ENCODE data around the gene CUL4A. TPM values are rescaled to one million over a fixed set of nuclear protein-coding genes. Genes with fewer than 3 reads are reported as not detected.

CUL4A gene
- total RNA-seq, 1 donor from 2014 or later, result 57.0 TPM

DNA sequence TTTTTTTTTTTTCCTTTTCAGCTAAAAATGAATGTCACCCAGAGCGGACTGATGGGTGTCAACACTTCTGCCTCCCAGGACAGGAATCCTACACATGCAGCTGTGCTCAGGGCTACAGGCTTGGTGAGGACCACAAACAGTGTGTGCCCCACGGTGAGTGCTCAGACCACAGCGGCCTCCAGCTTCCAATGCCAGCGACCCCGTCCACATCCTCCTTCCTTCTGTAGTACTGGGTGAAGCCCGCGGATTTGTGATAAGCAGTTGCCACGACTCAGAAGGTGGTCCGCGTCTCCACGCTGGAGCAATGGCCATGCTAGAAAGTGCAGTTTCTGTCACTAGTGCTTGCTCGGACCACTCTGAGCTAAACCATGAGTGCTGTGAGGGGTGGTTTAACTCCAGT is 44.9 kb upstream of the CUL4A start:
- ATAC-seq (no peak), DNase-seq (no peak)
- no peaks in the 10 kb centered on the region for H3K9me3 ChIP-seq
- H3K36me3 ChIP-seq, result no peaks in the 10 kb centered on the region
- H3K4me1 ChIP-seq, result no peaks in the 10 kb centered on the region
- peaks cover 15% of the 10 kb centered on the region for H3K27me3 ChIP-seq
- TF ChIP-seq, protein P1, sequence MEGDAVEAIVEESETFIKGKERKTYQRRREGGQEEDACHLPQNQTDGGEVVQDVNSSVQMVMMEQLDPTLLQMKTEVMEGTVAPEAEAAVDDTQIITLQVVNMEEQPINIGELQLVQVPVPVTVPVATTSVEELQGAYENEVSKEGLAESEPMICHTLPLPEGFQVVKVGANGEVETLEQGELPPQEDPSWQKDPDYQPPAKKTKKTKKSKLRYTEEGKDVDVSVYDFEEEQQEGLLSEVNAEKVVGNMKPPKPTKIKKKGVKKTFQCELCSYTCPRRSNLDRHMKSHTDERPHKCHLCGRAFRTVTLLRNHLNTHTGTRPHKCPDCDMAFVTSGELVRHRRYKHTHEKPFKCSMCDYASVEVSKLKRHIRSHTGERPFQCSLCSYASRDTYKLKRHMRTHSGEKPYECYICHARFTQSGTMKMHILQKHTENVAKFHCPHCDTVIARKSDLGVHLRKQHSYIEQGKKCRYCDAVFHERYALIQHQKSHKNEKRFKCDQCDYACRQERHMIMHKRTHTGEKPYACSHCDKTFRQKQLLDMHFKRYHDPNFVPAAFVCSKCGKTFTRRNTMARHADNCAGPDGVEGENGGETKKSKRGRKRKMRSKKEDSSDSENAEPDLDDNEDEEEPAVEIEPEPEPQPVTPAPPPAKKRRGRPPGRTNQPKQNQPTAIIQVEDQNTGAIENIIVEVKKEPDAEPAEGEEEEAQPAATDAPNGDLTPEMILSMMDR (IDR thresholded peaks at IDR 0.05), result no peak
- intact Hi-C loops (cut with DNase I), result no loop called here
- H3K27ac ChIP-seq, result no peak overlapping the region
- H3K4me3 ChIP-seq, result no peak overlapping the region

DNA sequence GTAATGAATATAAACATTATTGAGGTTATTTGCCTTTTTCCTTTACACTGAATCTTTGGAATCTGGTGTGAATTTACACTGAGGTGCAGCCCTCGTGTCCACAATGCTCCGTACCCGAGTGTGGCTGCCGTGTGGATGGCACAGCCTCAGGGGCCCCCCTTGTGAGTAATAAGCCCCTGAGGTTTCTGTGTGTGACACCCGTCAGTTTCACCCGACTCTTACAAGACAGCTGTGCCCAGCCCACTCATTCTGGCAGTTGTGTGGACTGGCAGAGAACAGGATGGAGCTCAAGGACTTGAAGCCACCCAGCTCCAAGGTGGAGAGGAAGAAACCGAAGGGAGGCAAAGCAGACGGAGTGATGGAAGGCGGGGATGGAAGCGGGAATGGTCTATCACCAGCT is 43.1 kb upstream of the CUL4A start:
- no peaks in the 10 kb centered on the region for H3K4me1 ChIP-seq
- H3K36me3 ChIP-seq, result no peaks in the 10 kb centered on the region
- ATAC-seq (no peak), DNase-seq (no peak)
- no peaks in the 10 kb centered on the region for H3K9me3 ChIP-seq
- TF ChIP-seq, protein P1 (IDR thresholded peaks at IDR 0.05), result no peak
- intact Hi-C loops (cut with DNase I), result no loop called here
- no peak overlapping the region for H3K27ac ChIP-seq
- peaks cover 7% of the 10 kb centered on the region for H3K27me3 ChIP-seq
- H3K4me3 ChIP-seq, result no peak overlapping the region

DNA sequence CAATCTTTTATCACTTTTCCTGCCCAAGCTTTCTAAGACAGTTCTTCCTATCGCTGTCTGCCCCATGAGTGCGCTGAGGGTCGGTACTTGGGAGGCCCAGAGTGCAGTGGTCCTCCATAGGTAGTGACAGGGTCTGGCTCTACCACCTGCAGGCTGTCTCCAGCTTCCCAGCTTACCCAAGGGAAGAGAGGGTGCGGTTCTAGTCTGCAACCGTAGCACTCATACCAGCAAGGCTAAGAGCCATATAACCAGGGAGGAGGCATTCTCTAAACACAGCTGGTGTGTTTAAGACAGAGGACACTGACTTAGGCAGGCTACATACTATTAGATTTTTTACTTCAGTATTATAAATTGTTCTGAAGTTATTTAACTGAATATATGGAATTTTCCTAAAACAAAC is 42.7 kb upstream of the CUL4A start:
- Histone ChIP-seq H3K9me3 (no peaks in the 10 kb centered on the region), H3K27me3 (peaks cover 5% of the 10 kb centered on the region), H3K4me1 (no peaks in the 10 kb centered on the region), H3K4me3 (no peak overlapping the region), H3K27ac (no peak overlapping the region), H3K36me3 (no peaks in the 10 kb centered on the region)
- peak; percentile 29 for ATAC-seq
- TF ChIP-seq, protein P1 (IDR thresholded peaks at IDR 0.05), result no peak
- no peak for DNase-seq
- intact Hi-C loops (cut with DNase I), result no loop called here

DNA sequence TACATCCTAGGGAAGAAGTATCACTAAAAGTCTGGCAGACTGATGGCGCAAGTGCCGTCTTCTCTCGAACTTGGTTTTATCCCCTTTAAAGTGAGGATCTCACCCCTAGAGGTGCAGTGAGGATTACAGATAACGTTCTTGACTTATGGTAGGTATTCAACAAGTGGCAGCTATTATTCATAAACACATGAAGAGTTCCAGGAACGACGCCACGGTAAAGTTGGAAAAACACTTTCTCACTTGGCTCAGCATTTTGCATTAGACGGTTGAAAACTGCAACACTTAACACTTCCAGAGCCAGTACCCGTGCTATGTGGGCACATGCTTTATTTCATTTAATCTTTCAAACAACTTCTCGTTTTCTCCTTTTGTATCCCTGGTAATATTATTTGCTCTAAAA is 42.3 kb upstream of the CUL4A start:
- Histone ChIP-seq H3K4me1 (no peaks in the 10 kb centered on the region), H3K27ac (no peak overlapping the region), H3K27me3 (peaks cover 5% of the 10 kb centered on the region), H3K36me3 (no peaks in the 10 kb centered on the region), H3K4me3 (no peak overlapping the region), H3K9me3 (no peaks in the 10 kb centered on the region)
- DNase-seq, result no peak
- TF ChIP-seq, protein P1 (IDR thresholded peaks at IDR 0.05), result no peak
- no peak for ATAC-seq
- intact Hi-C loops (cut with DNase I), result no loop called here

DNA sequence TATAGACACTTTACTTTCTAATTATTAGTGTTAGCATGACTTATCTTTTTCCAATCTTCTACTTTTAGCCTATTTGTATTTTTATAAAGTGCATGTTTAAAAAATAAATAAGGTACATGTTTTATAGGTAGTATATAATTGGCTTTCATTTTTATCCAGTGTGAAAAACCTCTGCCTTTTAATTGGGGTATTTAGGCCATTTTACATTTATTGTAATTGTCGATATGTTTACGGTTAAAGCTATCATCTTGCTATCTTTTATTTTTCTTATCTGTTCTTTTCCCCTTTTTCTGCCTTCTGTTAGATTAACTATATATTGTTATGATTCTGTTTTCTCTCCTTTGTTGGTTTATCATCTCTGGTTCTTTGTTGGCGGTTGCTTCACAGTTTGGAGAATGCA is 41.8 kb upstream of the CUL4A start:
- peaks cover 5% of the 10 kb centered on the region for H3K27me3 ChIP-seq
- no peaks in the 10 kb centered on the region for H3K4me1 ChIP-seq
- no peak for DNase-seq
- no peaks in the 10 kb centered on the region for H3K9me3 ChIP-seq
- intact Hi-C loops (cut with DNase I), result no loop called here
- ATAC-seq, result no peak
- no peak overlapping the region for H3K27ac ChIP-seq
- peaks cover under 1% of the 10 kb centered on the region for H3K36me3 ChIP-seq
- TF ChIP-seq, protein P1 (IDR thresholded peaks at IDR 0.05), result no peak
- H3K4me3 ChIP-seq, result no peak overlapping the region

DNA sequence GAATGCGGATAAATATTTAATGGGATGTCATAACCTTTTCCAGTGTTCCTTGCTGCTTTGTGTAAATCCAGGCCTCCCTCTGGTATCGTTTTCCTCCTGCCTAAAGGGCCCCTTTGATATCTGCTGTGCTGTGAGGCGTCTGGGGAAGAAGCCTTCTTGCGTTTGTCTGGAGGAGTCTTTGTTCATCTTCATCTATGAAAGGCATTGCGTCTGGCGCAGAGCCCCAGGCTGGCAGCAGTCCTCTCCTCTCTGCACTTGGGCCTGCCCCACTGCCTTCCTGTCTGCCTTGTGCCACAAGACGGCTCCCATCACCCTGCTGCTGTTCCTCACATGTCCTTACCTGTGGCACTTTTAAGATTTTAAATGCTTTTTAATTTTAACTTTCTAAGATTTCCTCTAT is 41.2 kb upstream of the CUL4A start:
- Histone ChIP-seq H3K4me1 (no peaks in the 10 kb centered on the region), H3K4me3 (no peak overlapping the region), H3K36me3 (peaks cover 4% of the 10 kb centered on the region), H3K27ac (no peak overlapping the region), H3K9me3 (no peaks in the 10 kb centered on the region), H3K27me3 (peaks cover 1% of the 10 kb centered on the region)
- intact Hi-C loops (cut with DNase I), result no loop called here
- ATAC-seq, result no peak
- no peak for DNase-seq
- TF ChIP-seq, protein P1 (IDR thresholded peaks at IDR 0.05), result no peak

All from upper lobe of right lung (tissue), 1 donor.